Activated CD8-positive, alpha-beta memory T cell treated with anti-CD3 and anti-CD28 coated beads, Interleukin-2, amount 50 U/mL, for 24 hours (primary cell): Measurements from ENCODE around the gene RBM20.
"Not testable (repeated sequence)": the region's sequence is repeated elsewhere in the genome, so short reads cannot be mapped to it uniquely, and the experiment has no call there.

Experiments
- DNase-seq: peaks from one replicate; pipeline ENCODE4 v3.0.0-alpha.2; 2020; ENCODE audit errors: extremely low read depth

RBM20 gene

GRCh38 chr10:110649347-110650264 lies 5.5 kb downstream of the RBM20 start:
- no peak for DNase-seq

- DNase-seq: no peak
Observed at GRCh38 chr10:110650265-110650668, 6.1 kb downstream of the RBM20 start.

GRCh38 chr10:110651044-110651958 lies 7.2 kb downstream of the RBM20 start:
- DNase-seq: no peak

- no peak for DNase-seq
Observed at GRCh38 chr10:110652475-110653118, 8.5 kb downstream of the RBM20 start.

- no peak for DNase-seq
Observed at GRCh38 chr10:110655320-110655719, 11.2 kb downstream of the RBM20 start.

GRCh38 chr10:110656612-110657011 lies 12.5 kb downstream of the RBM20 start:
- no peak for DNase-seq

GRCh38 chr10:110657973-110658691 lies 14.0 kb downstream of the RBM20 start:
- no peak for DNase-seq

GRCh38 chr10:110659558-110659957 lies 15.4 kb downstream of the RBM20 start:
- no peak for DNase-seq

- DNase-seq: not testable (repeated sequence)
Observed at GRCh38 chr10:110660289-110660688, 16.2 kb downstream of the RBM20 start.

GRCh38 chr10:110661292-110661691 lies 17.2 kb downstream of the RBM20 start:
- no peak for DNase-seq

- no peak for DNase-seq
Observed at GRCh38 chr10:110664483-110665420, 20.6 kb downstream of the RBM20 start.

GRCh38 chr10:110666259-110666658 lies 22.1 kb downstream of the RBM20 start:
- DNase-seq: not testable (repeated sequence)

- DNase-seq: no peak
Observed at GRCh38 chr10:110666673-110667072, 22.5 kb downstream of the RBM20 start.

GRCh38 chr10:110667620-110668343 lies 23.6 kb downstream of the RBM20 start:
- no peak for DNase-seq

GRCh38 chr10:110668443-110668842 lies 24.3 kb downstream of the RBM20 start:
- DNase-seq: no peak

GRCh38 chr10:110670335-110670734 lies 26.2 kb downstream of the RBM20 start:
- DNase-seq: no peak

- peak; percentile 32 for DNase-seq
Observed at GRCh38 chr10:110671788-110672579, 27.8 kb downstream of the RBM20 start.

- DNase-seq: no peak
Observed at GRCh38 chr10:110672580-110672919, 28.4 kb downstream of the RBM20 start.

GRCh38 chr10:110676016-110676415 lies 31.9 kb downstream of the RBM20 start:
- DNase-seq: no peak
